ENCODE results near the gene PIP5K1C. TPM values are rescaled to one million over a fixed set of nuclear protein-coding genes. Genes with fewer than 3 reads are reported as not detected.
A peak's percentile ranks its signal among the peaks of the same experiment; 100 is the strongest.

The PIP5K1C gene
- total and polyA plus RNA-seq, 9 of the 15 experiments (the other 6 are each of a cell fraction or from before 2014, with no cell fraction given) = 0.38 to 22.1 (median 4.1) TPM

GRCh38 chr19:3700242-3701032 lies at the start of gene PIP5K1C (continued):
- TF ChIP-seq PHF8 (IDR thresholded peaks at IDR 0.05; ENCODE audit: borderline replicate concordance, low read length) (peak; percentile 62; the same call in 1 of the 2 replicates), RFX1 (IDR thresholded peaks at IDR 0.05) (no peak), MTF1 (CRISPR knock-in tag; IDR thresholded peaks at IDR 0.05; ENCODE audit: borderline replicate concordance) (no peak), SIRT6 (IDR thresholded peaks at IDR 0.05; ENCODE audit: low read depth, low read length) (no peak), POLR2A (conservative IDR thresholded peaks at IDR 0.05) (no peak), LEF1 (IDR thresholded peaks at IDR 0.05) (peak; percentile 49; the same call in 1 of the 2 replicates), GMEB1 (CRISPR knock-in tag; IDR thresholded peaks at IDR 0.05) (peak; percentile 84), BACH1 (tag; IDR thresholded peaks at IDR 0.05) (no peak), RFX7 (CRISPR knock-in tag; IDR thresholded peaks at IDR 0.05) (no peak), ZNF143 (CRISPR knock-in tag; IDR thresholded peaks at IDR 0.05) (no peak), SETDB1 (IDR thresholded peaks at IDR 0.05; ENCODE audit: low read length) (no peak), RB1 (IDR thresholded peaks at IDR 0.05; ENCODE audit: low read depth) (peak; percentile 89), TEAD1 (CRISPR knock-in tag; IDR thresholded peaks at IDR 0.05) (peak in 1 of 2 experiments; percentile 29; a peak in 1 of 4 replicates), SMC3 (conservative IDR thresholded peaks at IDR 0.05; ENCODE audit: insufficient read depth, low read depth, low read length) (peak; percentile 76; the same call in 1 of the 2 replicates), FOXK1 (CRISPR knock-in tag; IDR thresholded peaks at IDR 0.05; ENCODE audit: borderline replicate concordance) (peak; percentile 65; the same call in 1 of the 2 replicates), JUNB (CRISPR knock-in tag; conservative IDR thresholded peaks at IDR 0.05) (no peak), FOXJ2 (tag; IDR thresholded peaks at IDR 0.05) (no peak), CHD4 (IDR thresholded peaks at IDR 0.05; ENCODE audit: insufficient read depth, insufficient replicate concordance, low read depth, low read length, poor library complexity, severe bottlenecking) (no peak)
- TF ChIP-seq, protein P1, sequence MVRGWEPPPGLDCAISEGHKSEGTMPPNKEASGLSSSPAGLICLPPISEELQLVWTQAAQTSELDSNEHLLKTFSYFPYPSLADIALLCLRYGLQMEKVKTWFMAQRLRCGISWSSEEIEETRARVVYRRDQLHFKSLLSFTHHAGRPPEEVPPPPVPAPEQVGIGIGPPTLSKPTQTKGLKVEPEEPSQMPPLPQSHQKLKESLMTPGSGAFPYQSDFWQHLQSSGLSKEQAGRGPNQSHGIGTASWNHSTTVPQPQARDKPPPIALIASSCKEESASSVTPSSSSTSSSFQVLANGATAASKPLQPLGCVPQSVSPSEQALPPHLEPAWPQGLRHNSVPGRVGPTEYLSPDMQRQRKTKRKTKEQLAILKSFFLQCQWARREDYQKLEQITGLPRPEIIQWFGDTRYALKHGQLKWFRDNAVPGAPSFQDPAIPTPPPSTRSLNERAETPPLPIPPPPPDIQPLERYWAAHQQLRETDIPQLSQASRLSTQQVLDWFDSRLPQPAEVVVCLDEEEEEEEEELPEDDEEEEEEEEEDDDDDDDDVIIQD (CRISPR knock-in tag; IDR thresholded peaks at IDR 0.05) = no peak
- TF ChIP-seq, protein P2, sequence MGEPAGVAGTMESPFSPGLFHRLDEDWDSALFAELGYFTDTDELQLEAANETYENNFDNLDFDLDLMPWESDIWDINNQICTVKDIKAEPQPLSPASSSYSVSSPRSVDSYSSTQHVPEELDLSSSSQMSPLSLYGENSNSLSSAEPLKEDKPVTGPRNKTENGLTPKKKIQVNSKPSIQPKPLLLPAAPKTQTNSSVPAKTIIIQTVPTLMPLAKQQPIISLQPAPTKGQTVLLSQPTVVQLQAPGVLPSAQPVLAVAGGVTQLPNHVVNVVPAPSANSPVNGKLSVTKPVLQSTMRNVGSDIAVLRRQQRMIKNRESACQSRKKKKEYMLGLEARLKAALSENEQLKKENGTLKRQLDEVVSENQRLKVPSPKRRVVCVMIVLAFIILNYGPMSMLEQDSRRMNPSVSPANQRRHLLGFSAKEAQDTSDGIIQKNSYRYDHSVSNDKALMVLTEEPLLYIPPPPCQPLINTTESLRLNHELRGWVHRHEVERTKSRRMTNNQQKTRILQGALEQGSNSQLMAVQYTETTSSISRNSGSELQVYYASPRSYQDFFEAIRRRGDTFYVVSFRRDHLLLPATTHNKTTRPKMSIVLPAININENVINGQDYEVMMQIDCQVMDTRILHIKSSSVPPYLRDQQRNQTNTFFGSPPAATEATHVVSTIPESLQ (CRISPR knock-in tag; IDR thresholded peaks at IDR 0.05) = no peak
- TF ChIP-seq, protein P3, sequence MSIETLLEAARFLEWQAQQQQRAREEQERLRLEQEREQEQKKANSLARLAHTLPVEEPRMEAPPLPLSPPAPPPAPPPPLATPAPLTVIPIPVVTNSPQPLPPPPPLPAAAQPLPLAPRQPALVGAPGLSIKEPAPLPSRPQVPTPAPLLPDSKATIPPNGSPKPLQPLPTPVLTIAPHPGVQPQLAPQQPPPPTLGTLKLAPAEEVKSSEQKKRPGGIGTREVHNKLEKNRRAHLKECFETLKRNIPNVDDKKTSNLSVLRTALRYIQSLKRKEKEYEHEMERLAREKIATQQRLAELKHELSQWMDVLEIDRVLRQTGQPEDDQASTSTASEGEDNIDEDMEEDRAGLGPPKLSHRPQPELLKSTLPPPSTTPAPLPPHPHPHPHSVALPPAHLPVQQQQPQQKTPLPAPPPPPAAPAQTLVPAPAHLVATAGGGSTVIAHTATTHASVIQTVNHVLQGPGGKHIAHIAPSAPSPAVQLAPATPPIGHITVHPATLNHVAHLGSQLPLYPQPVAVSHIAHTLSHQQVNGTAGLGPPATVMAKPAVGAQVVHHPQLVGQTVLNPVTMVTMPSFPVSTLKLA (conservative IDR thresholded peaks at IDR 0.05) = peak; percentile 59 to 72
